ENCODE results near the gene ANXA3. TPM values are rescaled to one million over a fixed set of nuclear protein-coding genes. Genes with fewer than 3 reads are reported as not detected.

ANXA3 gene
- total RNA-seq, 4 donors from 2014 or later, result 22.3 to 253 (median 150) TPM

- no peak for TF ChIP-seq EP300 (IDR thresholded peaks at IDR 0.05)
- H3K27me3 ChIP-seq, result no peaks in the 10 kb centered on the region
- ATAC-seq, result no peak
- H3K27ac ChIP-seq, result no peak overlapping the region
- peaks cover 0 to 6% of the 10 kb centered on the region in 2 donors for H3K36me3 ChIP-seq
- H3K9me3 ChIP-seq, result no peaks in the 10 kb centered on the region
- no peak overlapping the region for H3K4me3 ChIP-seq
- 43% methylated on average over 1 of the region's 1 CpG; no CpG with 5 or more reads in 1 of the 2 donors for WGBS, 2 donors (ENCODE audit: low coverage in 1 of 2)
- H3K4me1 ChIP-seq, result no peaks in the 10 kb centered on the region
Measured at GRCh38 chr4:78510681-78511080, 40.9 kb upstream of the ANXA3 start.

GRCh38 chr4:78512357-78512920 is 39.1 kb upstream of the ANXA3 start:
- Histone ChIP-seq H3K27ac (no peak overlapping the region), H3K27me3 (no peaks in the 10 kb centered on the region), H3K4me1 (no peaks in the 10 kb centered on the region), H3K9me3 (no peaks in the 10 kb centered on the region), H3K4me3 (no peak overlapping the region), H3K36me3 (peaks cover 0 to 6% of the 10 kb centered on the region in 2 donors)
- no peak for ATAC-seq
- 52 to 65% methylated on average over 3 of the region's 3 CpGs for WGBS, 2 donors (ENCODE audit: low coverage in 1 of 2)
- no peak for TF ChIP-seq POLR2AphosphoS5 (IDR thresholded peaks at IDR 0.05)
- no peak for TF ChIP-seq POLR2A (IDR thresholded peaks at IDR 0.05)
- no peak for TF ChIP-seq CTCF (IDR thresholded peaks at IDR 0.05)
- TF ChIP-seq EP300 (IDR thresholded peaks at IDR 0.05), result no peak

- no peak for TF ChIP-seq POLR2A (IDR thresholded peaks at IDR 0.05)
- TF ChIP-seq POLR2AphosphoS5 (IDR thresholded peaks at IDR 0.05), result no peak
- TF ChIP-seq CTCF (IDR thresholded peaks at IDR 0.05), result no peak
- TF ChIP-seq EP300 (IDR thresholded peaks at IDR 0.05), result no peak
- H3K27me3 ChIP-seq, result no peaks in the 10 kb centered on the region
- H3K4me3 ChIP-seq, result no peak overlapping the region
- H3K36me3 ChIP-seq, result peaks cover 0 to 6% of the 10 kb centered on the region in 2 donors
- no peak for ATAC-seq
- H3K4me1 ChIP-seq, result no peaks in the 10 kb centered on the region
- H3K9me3 ChIP-seq, result no peaks in the 10 kb centered on the region
- WGBS, 2 donors (ENCODE audit: low coverage in 1 of 2), result 81 to 84% methylated on average over 3 of the region's 3 CpGs
- no peak overlapping the region for H3K27ac ChIP-seq
Measured at GRCh38 chr4:78513411-78513975, 38.1 kb upstream of the ANXA3 start.

- Histone ChIP-seq H3K27ac (no peak overlapping the region), H3K4me3 (no peak overlapping the region), H3K4me1 (peaks cover 0 to 7% (median 2%) of the 10 kb centered on the region in 3 donors), H3K27me3 (no peaks in the 10 kb centered on the region), H3K9me3 (no peaks in the 10 kb centered on the region), H3K36me3 (no peaks in the 10 kb centered on the region)
- ATAC-seq, result no peak
- 10 to 14% methylated on average over 3 of the region's 3 CpGs for WGBS, 2 donors (ENCODE audit: low coverage in 1 of 2)
- TF ChIP-seq EP300 (IDR thresholded peaks at IDR 0.05) (no peak), POLR2A (IDR thresholded peaks at IDR 0.05) (no peak), POLR2AphosphoS5 (IDR thresholded peaks at IDR 0.05) (no peak), CTCF (IDR thresholded peaks at IDR 0.05) (peak; percentile 47 to 61 (median 51))
Measured at GRCh38 chr4:78517050-78517652, 34.4 kb upstream of the ANXA3 start.

- WGBS, 2 donors (ENCODE audit: low coverage in 1 of 2), result 71 to 94% methylated on average over 1 to 3 of the region's 3 CpGs
- H3K4me3 ChIP-seq, result no peak overlapping the region
- peaks cover 0 to 7% (median 2%) of the 10 kb centered on the region in 3 donors for H3K4me1 ChIP-seq
- no peaks in the 10 kb centered on the region for H3K27me3 ChIP-seq
- TF ChIP-seq CTCF (IDR thresholded peaks at IDR 0.05) (no peak), POLR2A (IDR thresholded peaks at IDR 0.05) (no peak), POLR2AphosphoS5 (IDR thresholded peaks at IDR 0.05) (no peak), EP300 (IDR thresholded peaks at IDR 0.05) (no peak)
- no peaks in the 10 kb centered on the region for H3K36me3 ChIP-seq
- no peak for ATAC-seq
- no peak overlapping the region for H3K27ac ChIP-seq
- H3K9me3 ChIP-seq, result no peaks in the 10 kb centered on the region
Measured at GRCh38 chr4:78518561-78518960, 33.0 kb upstream of the ANXA3 start.

Data from gastroesophageal sphincter (tissue), 4 donors.